PC-9 (cell line): Measurements from ENCODE around the gene MRPL55.

Source experiments
- EZH2 ChIP-seq: fragments of 200-600 bp; sonication (generic); IDR thresholded peaks from 2 replicates; pipeline ENCODE4 v1.8.0; 2017; ENCODE audit warnings: antibody characterized with exemption, low read depth
- TF ChIP-seq, protein P1 (sequence below): fragments of 200-600 bp; sonication (generic); conservative IDR thresholded peaks from 2 replicates; pipeline ENCODE4 v1.6.1; 2017; ENCODE audit warnings: mixed run types, antibody characterized with exemption, mild to moderate bottlenecking, moderate library complexity

- TF ChIP-seq, protein P1, sequence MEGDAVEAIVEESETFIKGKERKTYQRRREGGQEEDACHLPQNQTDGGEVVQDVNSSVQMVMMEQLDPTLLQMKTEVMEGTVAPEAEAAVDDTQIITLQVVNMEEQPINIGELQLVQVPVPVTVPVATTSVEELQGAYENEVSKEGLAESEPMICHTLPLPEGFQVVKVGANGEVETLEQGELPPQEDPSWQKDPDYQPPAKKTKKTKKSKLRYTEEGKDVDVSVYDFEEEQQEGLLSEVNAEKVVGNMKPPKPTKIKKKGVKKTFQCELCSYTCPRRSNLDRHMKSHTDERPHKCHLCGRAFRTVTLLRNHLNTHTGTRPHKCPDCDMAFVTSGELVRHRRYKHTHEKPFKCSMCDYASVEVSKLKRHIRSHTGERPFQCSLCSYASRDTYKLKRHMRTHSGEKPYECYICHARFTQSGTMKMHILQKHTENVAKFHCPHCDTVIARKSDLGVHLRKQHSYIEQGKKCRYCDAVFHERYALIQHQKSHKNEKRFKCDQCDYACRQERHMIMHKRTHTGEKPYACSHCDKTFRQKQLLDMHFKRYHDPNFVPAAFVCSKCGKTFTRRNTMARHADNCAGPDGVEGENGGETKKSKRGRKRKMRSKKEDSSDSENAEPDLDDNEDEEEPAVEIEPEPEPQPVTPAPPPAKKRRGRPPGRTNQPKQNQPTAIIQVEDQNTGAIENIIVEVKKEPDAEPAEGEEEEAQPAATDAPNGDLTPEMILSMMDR, result no peak
- TF ChIP-seq EZH2, result no peak
Observed at GRCh38 chr1:228082214-228082917, 26.7 kb downstream of the MRPL55 start, which contains the start of gene ARF1.
